GM12878 (cell line): Measurements from ENCODE around the gene SF3B2. TPM values are rescaled to one million over a fixed set of nuclear protein-coding genes. Genes with fewer than 3 reads are reported as not detected.

Experiments
- BACH1 ChIP-seq: fragments of 450-650 bp; IDR thresholded peaks from 2 replicates; pipeline ENCODE4 v1.6.1; 2017; ENCODE audit warnings: mild to moderate bottlenecking, borderline replicate concordance
- BHLHE40 ChIP-seq, 2 experiments: fragments of 450-650 bp in 1 of 2; IDR thresholded peaks; 2 replicates each; pipeline ENCODE4 v1.6.1; 2011 to 2017; ENCODE audit warnings: low read depth in 2 of 2, borderline replicate concordance in 1 of 2, improper control_type of control experiment in 1 of 2, low read length in 1 of 2, mild to moderate bottlenecking in 1 of 2
- BMI1 ChIP-seq: fragments of 450-650 bp; IDR thresholded peaks from 2 replicates; pipeline ENCODE4 v1.6.1; 2016; ENCODE audit warnings: mild to moderate bottlenecking, moderate library complexity, borderline replicate concordance
- CEBPB ChIP-seq, 2 experiments: fragments of 150-350 bp in 1 of 2; IDR thresholded peaks; 2 replicates each; pipeline ENCODE4 v1.6.1; 2012 to 2014; ENCODE audit warnings: low read depth in 2 of 2, low read length in 2 of 2, borderline replicate concordance in 1 of 2, inconsistent platforms in 1 of 2
- CREM ChIP-seq: IDR thresholded peaks from 2 replicates; pipeline ENCODE4 v1.6.1; 2014; ENCODE audit warnings: antibody characterized with exemption, low read depth
- E2F8 ChIP-seq: fragments of 450-650 bp; IDR thresholded peaks from 2 replicates; pipeline ENCODE4 v1.6.1; 2018; ENCODE audit warnings: mild to moderate bottlenecking, low read depth, moderate library complexity; ENCODE audit not compliant: partially characterized antibody
- EGR1 ChIP-seq, 2 experiments: IDR thresholded peaks; 1 replicate in 1 of 2; 2 replicates in 1 of 2; pipeline ENCODE4 v1.6.1; 2011 to 2012; ENCODE audit warnings: low read depth in 2 of 2, low read length in 2 of 2, borderline replicate concordance in 1 of 2, mild to moderate bottlenecking in 1 of 2, moderate library complexity in 1 of 2
- ESRRA ChIP-seq: IDR thresholded peaks from 2 replicates; pipeline ENCODE4 v1.6.1; 2012; ENCODE audit warnings: mild to moderate bottlenecking, low read length, improper control_type of control experiment
- GABPA ChIP-seq: IDR thresholded peaks from 2 replicates; pipeline ENCODE4 v1.6.1; 2014; ENCODE audit warnings: antibody characterized with exemption, low read depth, mild to moderate bottlenecking, inconsistent platforms
- KDM1A ChIP-seq: fragments of 200-600 bp; sonication (generic); IDR thresholded peaks from 2 replicates; pipeline ENCODE4 v1.6.1; 2016; ENCODE audit warnings: borderline replicate concordance
- MYC ChIP-seq: IDR thresholded peaks from 2 replicates; pipeline ENCODE4 v1.6.1; 2011; ENCODE audit warnings: mild to moderate bottlenecking, low read length, moderate library complexity, inconsistent platforms; ENCODE audit not compliant: insufficient read depth, insufficient replicate concordance, insufficient read length, severe bottlenecking
- NR2F1 ChIP-seq: fragments of 450-650 bp; conservative IDR thresholded peaks from 2 replicates; pipeline ENCODE4 v1.6.1; 2017; ENCODE audit warnings: mild to moderate bottlenecking
- NRF1 ChIP-seq: conservative IDR thresholded peaks from 2 replicates; pipeline ENCODE4 v1.6.1; 2011; ENCODE audit warnings: mild to moderate bottlenecking, low read depth, low read length, improper control_type of control experiment
- POU2F2 ChIP-seq: IDR thresholded peaks from 3 replicates; pipeline ENCODE4 v1.6.1; 2011; ENCODE audit warnings: low read depth, mild to moderate bottlenecking, low read length, borderline replicate concordance
- RB1 ChIP-seq: fragments of 450-650 bp; formaldehyde crosslinking; IDR thresholded peaks from 2 replicates; pipeline ENCODE4 v1.6.1; 2017; ENCODE audit warnings: mild to moderate bottlenecking, borderline replicate concordance
- WRNIP1 ChIP-seq: IDR thresholded peaks from 2 replicates; pipeline ENCODE4 v1.6.1; 2011; ENCODE audit warnings: low read depth, low read length, improper control_type of control experiment, borderline replicate concordance
- YBX1 ChIP-seq: fragments of 450-650 bp; IDR thresholded peaks from 2 replicates; pipeline ENCODE4 v1.6.1; 2016; ENCODE audit warnings: antibody characterized with exemption
- ZBTB11 ChIP-seq: fragments of 450-650 bp; formaldehyde crosslinking; IDR thresholded peaks from 2 replicates; pipeline ENCODE4 v1.5.0; 2022; ENCODE audit warnings: mild to moderate bottlenecking, missing genetic modification characterization
- polyA plus RNA-seq, 11 experiments: library from polyadenylated mRNA; depleted of rRNA in 4 of 11; unstranded in 6 of 11; stranded (reverse) in 5 of 11; fragments of >200 nt; fragmentation: Nextera tagmentation in 4 of 11; fragmentation: Illumina TruSeq in 1 of 11; extraction: Ambion mirVana in 4 of 11; extraction: Trizol in 1 of 11; gene quantifications; 1 replicate in 1 of 11; 2 replicates in 10 of 11; pipeline versions ENCODE4 v1.2.1 to v1.2.3, GENCODE V29; 2011 to 2016; ENCODE audit warnings: inconsistent platforms in 2 of 11, missing spikeins in 2 of 11, low read depth in 1 of 11
- total RNA-seq, 4 experiments: library from RNA; depleted of rRNA in 3 of 4; stranded (reverse); fragments of >200 nt in 3 of 4; fragmentation: Illumina TruSeq in 1 of 4; extraction: Trizol in 1 of 4; gene quantifications; 2 replicates each; pipeline versions ENCODE4 v1.2.1 to v1.2.3, GENCODE V29; 2013 to 2021
- TF ChIP-seq, protein P1 (sequence below): IDR thresholded peaks from 2 replicates; pipeline ENCODE4 v1.6.1; 2012; ENCODE audit warnings: low read depth, low read length, improper control_type of control experiment
- TF ChIP-seq, protein P2 (sequence below): fragments of 450-650 bp; conservative IDR thresholded peaks from 2 replicates; pipeline ENCODE4 v1.6.1; 2017; ENCODE audit warnings: mild to moderate bottlenecking, moderate library complexity

SF3B2 gene
- total and polyA plus RNA-seq, 10 of the 15 experiments (the other 5 are each of a cell fraction or from before 2014, with no cell fraction given): 56.3 to 245 (median 144) TPM

DNA sequence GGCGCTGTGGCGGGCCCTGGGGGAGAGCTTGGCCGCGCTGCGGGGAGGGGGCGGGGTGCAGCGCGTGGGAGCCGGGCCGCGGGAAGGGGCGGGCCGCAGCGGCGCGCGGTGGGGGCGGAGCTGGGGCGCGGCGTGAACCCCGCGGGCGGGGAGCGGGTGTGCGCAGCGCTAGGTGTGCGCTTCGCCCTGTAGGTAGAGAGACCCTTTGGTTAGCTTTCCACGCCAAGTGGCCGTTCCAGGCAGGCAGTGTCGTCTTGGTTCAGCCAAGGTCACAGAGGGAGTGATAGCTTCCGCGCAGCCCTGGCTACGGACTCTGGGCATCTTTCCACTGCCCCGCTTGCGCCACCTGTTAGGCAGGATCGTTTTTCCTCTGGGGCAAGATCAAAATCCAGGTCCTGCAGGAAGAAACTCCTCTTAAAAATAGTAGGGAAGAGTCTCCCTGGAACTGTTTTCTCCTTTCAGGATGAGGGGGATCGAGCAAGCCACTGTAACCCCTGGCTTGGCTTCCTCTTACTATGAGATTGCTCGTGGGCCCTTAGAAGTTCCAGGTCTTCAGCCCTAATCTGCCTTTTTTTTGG, 49.4 kb upstream of the SF3B2 start (continued):
- TF ChIP-seq BACH1 (peak; percentile 62; the same call in 1 of the 2 replicates), ZBTB11 (no peak), NR2F1 (0 out of 2 replicates have a peak, but pooled peaks have one; percentile 3), CEBPB (IDR thresholded peaks at IDR 0.05; ENCODE audit: borderline replicate concordance in 1 of 2, low read depth in 2 of 2, low read length in 2 of 2) (no peak), NRF1 (0 out of 2 replicates have a peak, but pooled peaks have one; percentile 17), RB1 (no peak), KDM1A (no peak), BHLHE40 (IDR thresholded peaks at IDR 0.05; ENCODE audit: borderline replicate concordance in 1 of 2, low read depth in 2 of 2, low read length in 1 of 2) (peak; percentile 5 to 27; a peak in 1 of 4 replicates), E2F8 (no peak), GABPA (no peak), EGR1 (IDR thresholded peaks at IDR 0.05; ENCODE audit: borderline replicate concordance in 1 of 2, low read depth in 2 of 2, low read length in 2 of 2) (peak in 1 of 2 experiments; percentile 67; a peak in 1 of 3 replicates), MYC (peak; percentile 87), ESRRA (no peak), BMI1 (no peak), CREM (no peak), YBX1 (no peak), POU2F2 (no peak), WRNIP1 (0 out of 2 replicates have a peak, but pooled peaks have one; percentile 87)
- TF ChIP-seq, protein P1, sequence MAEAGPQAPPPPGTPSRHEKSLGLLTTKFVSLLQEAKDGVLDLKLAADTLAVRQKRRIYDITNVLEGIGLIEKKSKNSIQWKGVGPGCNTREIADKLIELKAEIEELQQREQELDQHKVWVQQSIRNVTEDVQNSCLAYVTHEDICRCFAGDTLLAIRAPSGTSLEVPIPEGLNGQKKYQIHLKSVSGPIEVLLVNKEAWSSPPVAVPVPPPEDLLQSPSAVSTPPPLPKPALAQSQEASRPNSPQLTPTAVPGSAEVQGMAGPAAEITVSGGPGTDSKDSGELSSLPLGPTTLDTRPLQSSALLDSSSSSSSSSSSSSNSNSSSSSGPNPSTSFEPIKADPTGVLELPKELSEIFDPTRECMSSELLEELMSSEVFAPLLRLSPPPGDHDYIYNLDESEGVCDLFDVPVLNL: peak; percentile 43; the same call in 1 of the 2 replicates
- TF ChIP-seq, protein P2, sequence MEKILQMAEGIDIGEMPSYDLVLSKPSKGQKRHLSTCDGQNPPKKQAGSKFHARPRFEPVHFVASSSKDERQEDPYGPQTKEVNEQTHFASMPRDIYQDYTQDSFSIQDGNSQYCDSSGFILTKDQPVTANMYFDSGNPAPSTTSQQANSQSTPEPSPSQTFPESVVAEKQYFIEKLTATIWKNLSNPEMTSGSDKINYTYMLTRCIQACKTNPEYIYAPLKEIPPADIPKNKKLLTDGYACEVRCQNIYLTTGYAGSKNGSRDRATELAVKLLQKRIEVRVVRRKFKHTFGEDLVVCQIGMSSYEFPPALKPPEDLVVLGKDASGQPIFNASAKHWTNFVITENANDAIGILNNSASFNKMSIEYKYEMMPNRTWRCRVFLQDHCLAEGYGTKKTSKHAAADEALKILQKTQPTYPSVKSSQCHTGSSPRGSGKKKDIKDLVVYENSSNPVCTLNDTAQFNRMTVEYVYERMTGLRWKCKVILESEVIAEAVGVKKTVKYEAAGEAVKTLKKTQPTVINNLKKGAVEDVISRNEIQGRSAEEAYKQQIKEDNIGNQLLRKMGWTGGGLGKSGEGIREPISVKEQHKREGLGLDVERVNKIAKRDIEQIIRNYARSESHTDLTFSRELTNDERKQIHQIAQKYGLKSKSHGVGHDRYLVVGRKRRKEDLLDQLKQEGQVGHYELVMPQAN: peak; percentile 48; the same call in 1 of the 2 replicates
